GM13976 (cell line): Measurements from ENCODE around the gene GORASP1.

Experiments used
- DNase-seq: peaks from one replicate; pipeline ENCODE4 v3.0.0; 2012; ENCODE audit warnings: low spot score
- in situ Hi-C: fragments of 300-500 bp; cut with MboI; formaldehyde crosslinking; loops from one replicate; pipeline ENCODE4 v1.12.0; 2022; ENCODE audit warnings: low sequenced_read_pairs, mixed read lengths, inconsistent platforms; ENCODE audit not compliant: unreplicated experiment
- TF ChIP-seq, protein P1 (sequence below): IDR thresholded peaks from 2 replicates; pipeline ENCODE4 v1.5.1; 2012; ENCODE audit warnings: borderline replicate concordance, mild to moderate bottlenecking; ENCODE audit not compliant: insufficient read depth; ENCODE audit errors: extremely low read depth, missing control alignments, control extremely low read depth

GORASP1 gene

DNA sequence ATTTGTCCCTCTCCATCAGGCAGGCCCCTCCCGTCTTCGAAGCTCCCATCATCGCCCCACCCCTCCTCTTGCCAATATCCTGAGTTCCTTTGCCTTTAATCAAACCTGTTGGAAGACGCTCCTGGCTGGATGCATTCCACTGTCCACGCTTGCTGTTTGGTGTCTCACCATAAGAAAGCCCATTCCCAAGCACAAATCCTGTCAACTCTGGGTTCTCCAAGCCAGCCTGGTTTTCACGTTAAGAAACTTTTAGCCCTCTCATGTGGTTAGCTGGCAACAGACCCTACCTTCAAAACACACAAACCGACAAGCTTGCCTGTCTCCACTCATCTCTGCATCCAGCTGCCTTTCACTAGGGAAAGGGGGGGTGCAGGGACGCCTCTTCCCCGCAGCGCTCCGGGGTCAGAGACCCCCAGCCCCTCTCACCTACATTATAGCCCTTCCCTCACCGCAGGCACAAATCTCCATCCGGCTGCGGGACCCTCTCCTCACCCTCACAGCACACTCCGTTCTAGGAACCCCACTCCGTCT, 1.1 kb downstream of the GORASP1 start:
- TF ChIP-seq, protein P1, sequence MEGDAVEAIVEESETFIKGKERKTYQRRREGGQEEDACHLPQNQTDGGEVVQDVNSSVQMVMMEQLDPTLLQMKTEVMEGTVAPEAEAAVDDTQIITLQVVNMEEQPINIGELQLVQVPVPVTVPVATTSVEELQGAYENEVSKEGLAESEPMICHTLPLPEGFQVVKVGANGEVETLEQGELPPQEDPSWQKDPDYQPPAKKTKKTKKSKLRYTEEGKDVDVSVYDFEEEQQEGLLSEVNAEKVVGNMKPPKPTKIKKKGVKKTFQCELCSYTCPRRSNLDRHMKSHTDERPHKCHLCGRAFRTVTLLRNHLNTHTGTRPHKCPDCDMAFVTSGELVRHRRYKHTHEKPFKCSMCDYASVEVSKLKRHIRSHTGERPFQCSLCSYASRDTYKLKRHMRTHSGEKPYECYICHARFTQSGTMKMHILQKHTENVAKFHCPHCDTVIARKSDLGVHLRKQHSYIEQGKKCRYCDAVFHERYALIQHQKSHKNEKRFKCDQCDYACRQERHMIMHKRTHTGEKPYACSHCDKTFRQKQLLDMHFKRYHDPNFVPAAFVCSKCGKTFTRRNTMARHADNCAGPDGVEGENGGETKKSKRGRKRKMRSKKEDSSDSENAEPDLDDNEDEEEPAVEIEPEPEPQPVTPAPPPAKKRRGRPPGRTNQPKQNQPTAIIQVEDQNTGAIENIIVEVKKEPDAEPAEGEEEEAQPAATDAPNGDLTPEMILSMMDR, result no peak
- in situ Hi-C loops, result no loop called here
- no peak for DNase-seq

DNA sequence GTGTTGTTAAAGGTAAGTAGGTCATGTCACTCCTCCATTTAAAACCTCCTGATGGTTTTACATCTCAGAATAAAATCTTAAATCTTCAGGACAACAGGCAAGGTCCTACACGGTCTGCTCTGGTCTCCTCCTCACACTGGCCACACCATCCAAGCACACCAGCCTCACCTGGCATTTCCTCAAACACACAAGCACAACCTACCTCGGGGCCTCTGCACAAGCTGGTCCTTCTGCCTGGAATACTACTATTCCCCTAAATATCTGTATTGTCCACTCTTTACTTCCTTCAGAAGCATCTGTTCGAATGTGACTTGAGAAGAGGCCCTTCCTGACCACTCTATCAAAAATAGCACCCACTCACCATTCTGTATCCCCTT, 1.8 kb downstream of the GORASP1 start:
- TF ChIP-seq, protein P1, result no peak
- in situ Hi-C loops, result no loop called here
- no peak for DNase-seq

DNA sequence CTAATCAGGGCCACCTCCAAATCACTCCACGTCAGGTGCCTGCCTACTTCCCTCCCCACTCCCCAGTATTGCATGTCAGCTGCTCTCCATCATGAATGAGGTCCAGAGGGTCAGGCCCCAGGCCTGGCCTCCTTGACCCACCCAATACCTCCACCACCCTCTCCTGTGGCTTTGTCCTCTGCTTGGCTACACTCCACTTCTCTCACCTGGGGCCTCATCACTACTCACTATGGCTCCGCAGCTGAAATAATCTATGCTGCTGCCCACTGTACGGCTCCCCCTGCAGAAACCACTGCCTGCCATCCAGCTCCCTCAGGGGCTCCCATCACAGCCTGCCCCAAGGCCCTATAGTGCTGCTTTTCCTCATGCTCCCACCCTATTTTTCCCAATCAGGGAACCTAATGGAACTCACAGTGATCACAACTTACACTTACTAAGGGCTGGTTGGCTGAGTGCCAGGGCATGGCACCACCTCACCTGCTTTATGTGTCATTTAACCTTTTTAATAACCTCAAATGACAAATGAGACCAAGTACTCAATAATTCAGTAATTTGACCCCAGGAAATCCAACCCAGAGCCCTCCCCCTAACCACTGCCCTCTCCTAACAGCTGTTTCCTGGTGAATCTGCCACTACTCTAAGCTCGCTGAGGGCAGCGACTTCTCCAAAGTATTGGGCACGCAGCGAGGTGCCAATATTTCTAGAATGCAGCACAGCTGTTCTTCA, 2.3 kb downstream of the GORASP1 start:
- DNase-seq, result no peak
- TF ChIP-seq, protein P1, result no peak
- in situ Hi-C loops, result no loop called here

DNA sequence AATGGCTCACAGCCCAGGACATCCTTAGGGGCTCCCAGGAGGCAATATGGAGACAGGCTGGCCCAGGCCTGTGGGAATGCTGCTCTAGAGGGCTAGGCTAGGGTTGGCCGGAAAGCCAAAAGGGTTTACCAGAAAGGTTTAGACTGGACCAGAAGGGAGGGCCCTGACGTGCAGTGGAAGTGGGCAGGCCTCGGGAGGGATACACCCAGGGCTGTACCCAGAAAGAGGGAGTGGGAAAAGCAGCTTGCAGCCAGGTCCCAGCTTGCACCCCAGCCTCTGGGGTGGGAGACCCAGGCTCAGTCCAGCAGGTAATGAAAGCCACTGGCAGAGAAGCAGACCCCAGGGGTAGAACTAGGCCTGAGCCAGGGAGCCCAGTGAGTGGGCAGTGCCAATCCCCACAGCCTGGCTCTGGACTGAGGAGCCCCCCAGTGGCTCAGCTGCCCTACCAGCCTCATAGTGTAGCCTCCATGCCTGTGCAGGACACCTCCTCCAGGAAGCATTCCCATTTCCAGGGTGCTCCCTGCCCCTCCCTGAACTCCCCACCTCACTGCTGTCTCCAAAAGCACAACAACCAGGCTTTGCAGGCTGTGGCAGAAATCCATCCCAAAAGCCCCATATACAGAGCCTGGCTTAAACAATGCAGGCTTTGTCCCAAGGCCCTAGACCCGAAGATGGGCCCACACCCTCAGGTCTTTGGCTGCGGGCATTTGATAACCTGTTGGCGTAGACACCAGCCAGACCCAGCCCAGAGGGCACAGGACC, 3.5 kb downstream of the GORASP1 start:
- TF ChIP-seq, protein P1, result no peak
- no peak for DNase-seq
- in situ Hi-C loops, result no loop called here

DNA sequence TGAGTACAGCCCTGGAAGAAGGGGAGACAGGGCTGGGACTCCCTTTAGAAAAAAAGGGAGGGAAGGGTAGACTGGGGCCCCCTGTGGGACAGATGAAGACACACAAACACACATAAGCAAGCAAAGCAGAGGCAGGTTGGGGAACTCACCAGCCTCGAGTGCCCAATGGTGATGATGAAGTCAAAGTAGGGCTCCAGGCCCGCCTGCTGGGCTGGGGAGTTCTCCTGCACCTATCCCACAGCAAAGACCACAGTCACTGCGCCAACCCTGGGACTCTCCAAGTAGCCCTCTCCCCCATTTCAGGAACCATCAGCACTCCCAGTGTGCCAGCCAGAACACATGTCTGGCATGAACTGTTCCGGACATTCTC, 4.1 kb downstream of the GORASP1 start:
- TF ChIP-seq, protein P1, result no peak
- DNase-seq, result peak; percentile 47
- in situ Hi-C loops, result no loop called here

DNA sequence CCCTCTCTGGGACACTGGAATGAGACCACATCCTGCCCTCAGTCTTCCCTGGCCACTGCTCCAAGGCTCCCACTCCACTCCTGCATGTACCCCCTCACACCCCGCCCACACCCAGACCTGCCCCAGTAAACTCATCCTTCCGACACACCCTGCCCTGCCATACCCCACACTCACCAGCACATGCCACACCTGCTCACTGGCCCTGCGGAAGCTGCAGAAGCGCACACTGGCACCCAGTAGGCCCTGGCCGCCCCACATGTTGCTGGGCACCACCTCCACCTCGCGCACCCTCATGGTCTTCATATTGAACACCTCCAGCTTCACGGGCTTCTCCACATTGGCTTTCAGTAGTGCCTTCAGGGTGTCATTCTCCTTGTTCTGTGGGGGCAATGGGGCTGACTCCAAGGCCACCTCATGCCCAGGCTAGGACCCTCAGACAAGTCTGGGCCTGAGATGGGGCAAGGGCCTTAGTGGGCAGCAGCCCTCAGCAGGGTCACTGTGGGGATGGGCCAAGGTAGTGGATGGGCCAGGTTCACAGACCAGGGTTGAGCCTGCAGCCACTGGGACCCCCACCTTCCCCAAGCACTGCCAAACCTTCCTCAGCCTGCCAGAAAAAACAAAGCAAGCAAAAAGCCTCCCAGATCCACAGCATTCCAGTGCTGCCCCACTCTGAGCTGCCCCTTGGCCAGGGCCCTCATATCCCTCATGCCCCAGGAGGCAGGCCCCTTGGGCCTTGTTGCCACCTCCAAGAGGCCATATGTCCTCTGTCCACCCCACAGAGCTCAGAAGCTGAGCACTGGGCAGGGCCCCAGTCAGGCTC, 4.7 kb downstream of the GORASP1 start:
- no peak for DNase-seq
- in situ Hi-C loops, result no loop called here
- TF ChIP-seq, protein P1, result no peak
